GM19099 (cell line): ENCODE data around the gene PPP2R1B.

ENCODE experiments used
- POLR2A ChIP-seq: IDR thresholded peaks from 3 replicates; pipeline ENCODE4 v1.6.1; 2011; ENCODE audit warnings: low read depth; ENCODE audit not compliant: insufficient read length; ENCODE audit errors: extremely low read depth

PPP2R1B gene

DNA sequence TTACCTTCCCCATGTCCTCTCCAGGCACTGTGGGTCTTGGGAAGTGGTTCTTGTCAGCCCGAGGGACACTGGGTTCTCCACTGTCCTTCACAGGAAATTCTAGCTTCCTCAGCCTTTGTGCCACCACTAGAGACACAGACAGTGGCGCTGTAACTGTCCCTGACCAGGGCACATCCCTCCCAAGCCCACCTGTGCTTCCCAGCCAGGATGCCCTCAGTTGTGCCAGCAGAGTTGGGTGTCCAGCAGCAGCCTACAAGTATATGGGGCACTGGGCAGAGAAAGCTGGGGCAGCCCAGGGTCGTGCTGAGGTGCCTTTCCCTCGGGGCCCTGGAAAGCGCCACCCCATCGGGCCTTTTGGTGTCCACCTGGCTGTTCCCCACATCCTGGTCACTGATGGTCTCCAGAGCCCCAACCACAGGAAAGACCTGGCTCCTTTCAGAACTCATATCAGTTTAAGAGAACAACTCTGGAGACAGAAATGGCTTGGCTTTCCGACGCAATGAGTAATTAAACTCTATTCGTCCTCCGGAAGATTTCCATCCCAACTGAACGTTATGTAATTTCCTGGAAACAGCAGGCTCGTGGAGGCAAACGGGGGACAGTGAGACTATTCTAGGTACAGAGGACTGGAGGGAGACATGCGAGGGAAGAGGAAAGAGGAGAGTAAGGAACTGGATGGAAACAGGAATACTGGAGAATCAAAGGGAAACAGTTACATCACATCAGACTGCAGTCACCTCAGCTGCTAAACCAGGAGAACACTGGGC, 28.6 kb downstream of the PPP2R1B start:
- no peak for TF ChIP-seq POLR2A

DNA sequence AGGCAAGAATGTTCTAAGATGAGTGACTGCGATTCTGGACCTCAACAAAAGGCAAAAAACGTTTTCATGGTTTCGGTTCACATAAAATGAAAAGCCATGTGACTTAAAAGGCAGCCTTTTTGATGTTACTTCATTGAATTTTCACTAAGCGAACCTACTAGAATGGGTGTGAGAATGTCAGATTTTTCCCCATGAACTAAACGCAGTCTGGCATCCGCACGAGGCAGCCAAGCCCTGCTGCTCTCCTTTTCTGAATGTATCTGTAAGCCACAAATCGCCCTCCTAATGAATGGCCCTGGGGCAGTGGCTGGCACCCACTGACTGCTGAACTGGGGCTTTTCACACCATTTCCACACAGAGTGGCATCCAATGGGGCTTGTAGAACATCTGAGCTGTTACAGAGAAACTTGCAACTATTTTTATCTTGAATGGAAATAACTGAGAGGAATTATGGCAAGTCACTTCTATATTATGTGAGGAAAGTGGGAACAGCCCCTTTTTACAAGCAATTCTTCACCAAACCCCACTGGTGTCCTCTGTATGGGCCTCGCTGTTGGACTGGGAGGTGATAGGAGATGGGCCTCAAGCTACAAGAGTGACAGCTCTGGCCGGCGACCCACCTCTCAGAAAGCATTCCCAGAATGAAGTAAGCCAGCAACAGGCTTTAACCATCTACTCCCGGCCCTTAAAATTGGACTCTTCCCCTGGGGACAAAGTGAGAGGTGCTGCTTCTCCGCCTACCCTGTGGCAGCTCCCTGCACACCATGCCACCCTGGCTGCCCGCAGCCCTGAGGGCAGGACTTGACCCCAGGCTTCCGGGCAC, 29.4 kb downstream of the PPP2R1B start:
- no peak for TF ChIP-seq POLR2A

GRCh38 chr11:111736181-111736590, 30.0 kb downstream of the PPP2R1B start:
- no peak for TF ChIP-seq POLR2A

- no peak for TF ChIP-seq POLR2A
Measured at GRCh38 chr11:111735262-111736116, 30.7 kb downstream of the PPP2R1B start.

DNA sequence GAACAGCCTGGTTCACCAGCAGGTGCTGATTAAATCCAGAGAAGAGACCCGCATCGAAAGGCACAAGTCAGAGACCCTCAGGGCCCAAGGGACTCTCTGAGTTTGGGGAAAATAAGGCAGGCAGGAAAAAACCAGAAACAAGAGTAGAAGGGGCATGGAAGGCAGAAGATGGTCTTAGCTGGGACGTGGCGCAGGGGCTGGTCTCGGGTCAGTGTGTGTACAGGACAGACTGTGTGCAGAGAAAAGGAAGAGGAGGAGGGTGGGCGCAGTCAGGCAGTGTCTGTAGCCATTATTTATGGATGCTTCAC, 31.3 kb downstream of the PPP2R1B start:
- no peak for TF ChIP-seq POLR2A

DNA sequence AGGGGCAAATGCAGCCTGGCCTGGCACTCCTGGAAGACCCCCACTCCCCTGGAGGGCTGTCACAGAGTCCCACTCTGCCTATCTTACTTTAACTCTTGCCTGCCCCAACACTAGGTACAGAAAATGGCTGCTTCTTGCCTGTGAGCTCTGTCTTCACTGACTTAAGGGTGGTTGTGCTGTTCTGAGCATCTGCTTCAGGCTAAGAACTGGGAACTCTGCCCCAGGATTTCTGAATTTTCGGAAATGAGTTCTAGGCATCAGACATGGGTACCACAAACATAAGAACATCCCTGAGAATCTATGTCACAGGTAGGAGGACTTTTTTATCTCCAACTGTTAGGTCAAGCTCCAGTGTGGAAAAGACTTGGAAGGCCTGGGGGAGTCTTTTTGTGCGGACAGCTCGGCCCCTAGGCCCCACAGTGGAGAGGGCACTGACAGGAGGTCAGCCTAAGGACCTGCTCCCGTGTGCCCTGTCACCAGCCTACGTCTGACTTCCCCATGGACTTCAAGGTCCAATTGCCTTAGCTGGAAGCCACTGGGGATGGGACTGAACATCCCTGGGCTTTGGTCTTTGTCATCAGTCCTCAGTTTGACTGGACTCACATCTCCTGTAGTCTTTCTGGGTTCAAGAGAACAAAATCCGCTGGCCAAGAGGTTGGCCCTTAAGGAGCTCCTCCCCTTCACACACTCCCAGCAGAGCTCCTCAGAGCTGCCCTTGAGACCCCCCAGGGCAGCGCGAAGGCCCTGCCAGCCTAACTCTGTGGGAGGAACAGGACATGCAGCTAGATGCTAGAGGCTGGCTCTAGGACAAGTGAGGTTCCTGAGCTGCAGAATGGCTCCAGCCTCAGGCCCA, 31.9 kb downstream of the PPP2R1B start:
- no peak for TF ChIP-seq POLR2A

GRCh38 chr11:111733611-111734088, 32.5 kb downstream of the PPP2R1B start:
- no peak for TF ChIP-seq POLR2A

DNA sequence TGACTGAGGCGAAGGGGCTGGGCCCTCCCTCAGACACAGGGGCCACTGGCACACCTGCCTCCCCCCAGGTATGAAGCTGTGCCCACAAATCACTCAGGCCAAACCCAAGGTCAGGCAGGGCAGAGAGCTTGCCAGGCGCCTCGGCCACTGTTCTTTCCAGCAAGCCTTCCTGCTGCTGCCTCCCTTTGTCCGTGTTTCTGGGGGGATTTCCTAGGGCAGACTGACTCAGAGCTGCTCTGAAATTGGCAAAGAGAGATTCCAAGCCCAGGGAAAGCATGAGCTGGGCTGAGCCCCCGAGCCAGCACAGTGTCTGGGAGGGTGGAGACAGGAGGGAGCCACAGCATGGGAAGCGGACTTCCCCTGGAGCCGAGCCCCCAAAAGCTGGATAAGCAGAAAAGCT, 33.2 kb downstream of the PPP2R1B start:
- TF ChIP-seq POLR2A = no peak

GRCh38 chr11:111731821-111732220, 34.4 kb downstream of the PPP2R1B start:
- TF ChIP-seq POLR2A = no peak

GRCh38 chr11:111730871-111731591, 35.2 kb downstream of the PPP2R1B start:
- no peak for TF ChIP-seq POLR2A

DNA sequence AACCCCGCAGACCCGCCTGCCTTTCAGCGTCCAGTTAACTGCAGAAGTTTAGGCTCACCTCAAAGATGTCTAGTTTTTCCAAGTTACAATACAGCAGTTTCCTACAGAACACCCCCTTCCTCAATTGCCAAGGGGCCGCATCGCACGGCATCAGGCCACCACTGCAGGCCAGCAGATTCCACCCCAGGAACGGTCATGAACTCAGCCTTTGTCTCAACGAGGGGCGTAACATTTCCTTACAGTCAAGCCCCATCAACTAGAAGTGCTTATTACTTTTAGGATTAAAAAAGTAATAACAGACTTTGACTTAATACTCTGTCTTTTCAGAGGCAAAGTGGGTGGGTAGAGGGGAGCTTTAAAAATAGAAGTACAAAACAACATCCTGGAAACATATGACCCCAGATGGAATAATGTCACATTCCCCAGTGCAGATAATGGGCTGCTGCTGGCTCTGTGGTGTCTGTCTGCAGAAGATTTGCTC, 36.3 kb downstream of the PPP2R1B start:
- no peak for TF ChIP-seq POLR2A

GRCh38 chr11:111729071-111729830, 36.9 kb downstream of the PPP2R1B start:
- TF ChIP-seq POLR2A = no peak

GRCh38 chr11:111727431-111727830, 38.8 kb downstream of the PPP2R1B start:
- TF ChIP-seq POLR2A = no peak
